Measurements from ENCODE around the gene PCBP4. TPM values are rescaled to one million over a fixed set of nuclear protein-coding genes. Genes with fewer than 3 reads are reported as not detected.
"Not testable (repeated sequence)": the region's sequence is repeated elsewhere in the genome, so short reads cannot be mapped to it uniquely, and the experiment has no call there.

Gene PCBP4
- total RNA-seq, 1 donor from 2014 or later, result 73.0 TPM

- intact Hi-C loops (cut with micrococcal nuclease), result no loop called here
- DNase-seq, result no peak
- Histone ChIP-seq H3K36me3 (peaks cover 32% of the 10 kb centered on the region), H3K4me3 (no peak overlapping the region), H3K27me3 (ENCODE audit: low read depth) (no peaks in the 10 kb centered on the region), H3K9me3 (replicated peaks) (no peaks in the 10 kb centered on the region), H3K4me1 (peaks cover 46% of the 10 kb centered on the region), H3K27ac (replicated peaks) (no peak overlapping the region)
- TF ChIP-seq CTCF (IDR thresholded peaks at IDR 0.05; ENCODE audit: borderline replicate concordance), result no peak
These were observed 24.9 kb upstream of the PCBP4 start for GRCh38 chr3:51992017-51992682.

GRCh38 chr3:51990501-51990971 lies 23.3 kb upstream of the PCBP4 start:
- Histone ChIP-seq H3K4me1 (peaks cover 42% of the 10 kb centered on the region), H3K36me3 (peaks cover 32% of the 10 kb centered on the region)
- H3K27me3 ChIP-seq (ENCODE audit: low read depth); H3K4me3 ChIP-seq; H3K9me3 ChIP-seq (replicated peaks); intact Hi-C loops (cut with micrococcal nuclease); H3K27ac ChIP-seq (replicated peaks); DNase-seq: not testable (repeated sequence)

GRCh38 chr3:51988286-51989146 lies 21.3 kb upstream of the PCBP4 start:
- Histone ChIP-seq H3K36me3 (peaks cover 17% of the 10 kb centered on the region), H3K9me3 (replicated peaks) (no peaks in the 10 kb centered on the region), H3K4me3 (no peak overlapping the region), H3K27ac (replicated peaks) (no peak overlapping the region), H3K4me1 (peaks cover 32% of the 10 kb centered on the region), H3K27me3 (ENCODE audit: low read depth) (no peaks in the 10 kb centered on the region)
- intact Hi-C loops (cut with micrococcal nuclease), result no loop called here
- TF ChIP-seq CTCF (IDR thresholded peaks at IDR 0.05; ENCODE audit: borderline replicate concordance), result no peak
- DNase-seq, result no peak

GRCh38 chr3:51987568-51987967 lies 20.3 kb upstream of the PCBP4 start:
- Histone ChIP-seq H3K9me3 (replicated peaks) (no peaks in the 10 kb centered on the region), H3K4me1 (peaks cover 30% of the 10 kb centered on the region), H3K27ac (replicated peaks) (no peak overlapping the region), H3K27me3 (ENCODE audit: low read depth) (no peaks in the 10 kb centered on the region), H3K36me3 (peaks cover 8% of the 10 kb centered on the region), H3K4me3 (no peak overlapping the region)
- intact Hi-C loops (cut with micrococcal nuclease), result no loop called here
- DNase-seq, result no peak
- TF ChIP-seq CTCF (IDR thresholded peaks at IDR 0.05; ENCODE audit: borderline replicate concordance), result no peak

- H3K36me3 ChIP-seq, result no peaks in the 10 kb centered on the region
- peaks cover 42% of the 10 kb centered on the region for H3K4me1 ChIP-seq
- intact Hi-C loops (cut with micrococcal nuclease), result no loop called here
- no peaks in the 10 kb centered on the region for H3K27me3 ChIP-seq (ENCODE audit: low read depth)
- H3K4me3 ChIP-seq, result no peak overlapping the region
- H3K9me3 ChIP-seq (replicated peaks), result no peaks in the 10 kb centered on the region
- H3K27ac ChIP-seq (replicated peaks), result no peak overlapping the region
- no peak for DNase-seq
- TF ChIP-seq CTCF (IDR thresholded peaks at IDR 0.05; ENCODE audit: borderline replicate concordance), result no peak
These were observed 19.0 kb upstream of the PCBP4 start for GRCh38 chr3:51986010-51986947.
